PC-9 (cell line): ENCODE results near the gene WFDC8.

Source experiments
- EZH2 ChIP-seq: fragments of 200-600 bp; sonication (generic); IDR thresholded peaks from 2 replicates; pipeline ENCODE4 v1.8.0; 2017; ENCODE audit warnings: antibody characterized with exemption, low read depth
- TF ChIP-seq, protein P1 (sequence below): fragments of 200-600 bp; sonication (generic); conservative IDR thresholded peaks from 2 replicates; pipeline ENCODE4 v1.6.1; 2017; ENCODE audit warnings: mixed run types, antibody characterized with exemption, mild to moderate bottlenecking, moderate library complexity

DNA sequence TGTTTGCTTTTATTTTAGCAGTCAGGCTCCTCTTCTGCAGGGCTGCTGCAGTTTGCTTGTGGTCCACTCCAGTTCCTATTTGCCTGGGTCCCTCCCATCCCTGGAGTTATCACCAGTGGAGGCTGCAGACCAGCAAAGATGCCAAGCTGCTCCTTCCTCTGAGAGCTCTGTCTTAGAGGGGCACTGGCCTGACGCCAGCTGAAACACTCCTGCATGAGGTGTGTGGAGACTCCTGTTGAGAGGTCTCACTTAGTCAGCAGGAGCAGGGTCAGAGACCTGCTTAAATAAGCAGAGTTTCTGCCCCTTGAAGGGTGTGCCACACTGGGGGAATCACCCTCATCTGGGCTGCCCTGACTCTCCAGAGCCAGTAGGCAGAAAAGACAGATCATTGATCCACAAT lies 16.2 kb upstream of the WFDC8 start:
- TF ChIP-seq, protein P1, sequence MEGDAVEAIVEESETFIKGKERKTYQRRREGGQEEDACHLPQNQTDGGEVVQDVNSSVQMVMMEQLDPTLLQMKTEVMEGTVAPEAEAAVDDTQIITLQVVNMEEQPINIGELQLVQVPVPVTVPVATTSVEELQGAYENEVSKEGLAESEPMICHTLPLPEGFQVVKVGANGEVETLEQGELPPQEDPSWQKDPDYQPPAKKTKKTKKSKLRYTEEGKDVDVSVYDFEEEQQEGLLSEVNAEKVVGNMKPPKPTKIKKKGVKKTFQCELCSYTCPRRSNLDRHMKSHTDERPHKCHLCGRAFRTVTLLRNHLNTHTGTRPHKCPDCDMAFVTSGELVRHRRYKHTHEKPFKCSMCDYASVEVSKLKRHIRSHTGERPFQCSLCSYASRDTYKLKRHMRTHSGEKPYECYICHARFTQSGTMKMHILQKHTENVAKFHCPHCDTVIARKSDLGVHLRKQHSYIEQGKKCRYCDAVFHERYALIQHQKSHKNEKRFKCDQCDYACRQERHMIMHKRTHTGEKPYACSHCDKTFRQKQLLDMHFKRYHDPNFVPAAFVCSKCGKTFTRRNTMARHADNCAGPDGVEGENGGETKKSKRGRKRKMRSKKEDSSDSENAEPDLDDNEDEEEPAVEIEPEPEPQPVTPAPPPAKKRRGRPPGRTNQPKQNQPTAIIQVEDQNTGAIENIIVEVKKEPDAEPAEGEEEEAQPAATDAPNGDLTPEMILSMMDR = no peak
- no peak for TF ChIP-seq EZH2
